H9 (cell line): Measurements from ENCODE around the gene TNKS1BP1. TPM values are rescaled to one million over a fixed set of nuclear protein-coding genes. Genes with fewer than 3 reads are reported as not detected.

Experiments used
- DNase-seq: peaks from one replicate; pipeline ENCODE4 v3.0.0-alpha.2; 2017
- H2AFZ ChIP-seq: one replicate; pipeline ENCODE4 v1.6.1; 2013; ENCODE audit warnings: mild to moderate bottlenecking, low read length, control low read depth, moderate library complexity
- H2AK5ac ChIP-seq: 2 replicates; pipeline ENCODE4 v1.6.1; 2013; ENCODE audit warnings: low read length, control low read depth, mixed read lengths; ENCODE audit not compliant: insufficient read length
- H2BK120ac ChIP-seq: one replicate; pipeline ENCODE4 v1.6.1; 2013; ENCODE audit warnings: low read depth, mild to moderate bottlenecking, low read length, control low read depth, inconsistent platforms; ENCODE audit not compliant: poor library complexity, severe bottlenecking
- H2BK12ac ChIP-seq: 2 replicates; pipeline ENCODE4 v1.6.1; 2013; ENCODE audit warnings: low read length, control low read depth, mixed read lengths, low read depth; ENCODE audit not compliant: insufficient read length
- H2BK15ac ChIP-seq: 2 replicates; pipeline ENCODE4 v1.6.1; 2013; ENCODE audit warnings: low read depth, low read length, control low read depth
- H2BK20ac ChIP-seq: one replicate; pipeline ENCODE4 v1.6.1; 2013; ENCODE audit warnings: low read depth, mild to moderate bottlenecking, low read length, control low read depth, inconsistent platforms; ENCODE audit not compliant: poor library complexity, severe bottlenecking
- H2BK5ac ChIP-seq: 2 replicates; pipeline ENCODE4 v1.6.1; 2013; ENCODE audit warnings: low read length, control low read depth, mixed read lengths; ENCODE audit not compliant: insufficient read length
- H3K14ac ChIP-seq: 2 replicates; pipeline ENCODE4 v1.6.1; 2013; ENCODE audit warnings: low read length, control low read depth; ENCODE audit not compliant: insufficient read depth
- H3K18ac ChIP-seq: 2 replicates; pipeline ENCODE4 v1.6.1; 2013; ENCODE audit warnings: low read depth, mild to moderate bottlenecking, mixed read lengths, low read length, control low read depth; ENCODE audit not compliant: insufficient read length
- H3K23ac ChIP-seq: 2 replicates; pipeline ENCODE4 v1.6.1; 2013; ENCODE audit warnings: low read length, control low read depth, mixed read lengths, low read depth; ENCODE audit not compliant: insufficient read length
- H3K23me2 ChIP-seq: 2 replicates; pipeline ENCODE4 v1.6.1; 2013; ENCODE audit warnings: low read depth, mild to moderate bottlenecking, mixed read lengths, low read length, control low read depth; ENCODE audit not compliant: insufficient read length, poor library complexity, severe bottlenecking
- H3K27ac ChIP-seq: 2 replicates; pipeline ENCODE4 v1.5.1; 2013; ENCODE audit warnings: low read length, control low read depth, mixed read lengths, low read depth; ENCODE audit not compliant: insufficient read length
- H3K27me3 ChIP-seq: 2 replicates; pipeline ENCODE4 v1.6.1; 2013; ENCODE audit warnings: low read length, control low read depth, inconsistent platforms; ENCODE audit not compliant: insufficient read depth
- H3K4ac ChIP-seq: 2 replicates; pipeline ENCODE4 v1.6.1; 2013; ENCODE audit warnings: low read depth, mild to moderate bottlenecking, control low read depth, inconsistent platforms, low read length, moderate library complexity
- H3K4me1 ChIP-seq: 2 replicates; pipeline ENCODE4 v1.6.1; 2013; ENCODE audit warnings: low read length, control low read depth, inconsistent platforms; ENCODE audit not compliant: insufficient read depth
- H3K4me2 ChIP-seq: 2 replicates; pipeline ENCODE4 v1.6.1; 2013; ENCODE audit warnings: low read length, control low read depth, mixed read lengths; ENCODE audit not compliant: insufficient read length, insufficient read depth
- H3K56ac ChIP-seq: 2 replicates; pipeline ENCODE4 v1.6.1; 2013; ENCODE audit warnings: low read depth, mild to moderate bottlenecking, mixed read lengths, low read length, control low read depth; ENCODE audit not compliant: insufficient read length
- H3K79me1 ChIP-seq: 2 replicates; pipeline ENCODE4 v1.6.1; 2013; ENCODE audit warnings: low read depth, mild to moderate bottlenecking, moderate library complexity, low read length, control low read depth, inconsistent platforms; ENCODE audit not compliant: insufficient read depth, poor library complexity, severe bottlenecking
- H3K79me2 ChIP-seq: 2 replicates; pipeline ENCODE4 v1.6.1; 2013; ENCODE audit warnings: low read length, control low read depth, inconsistent platforms; ENCODE audit not compliant: insufficient read depth
- H3K9ac ChIP-seq: 2 replicates; pipeline ENCODE4 v1.6.1; 2013; ENCODE audit warnings: low read length, control low read depth, mixed read lengths; ENCODE audit not compliant: insufficient read length; ENCODE audit errors: extremely low read depth
- H3K9me3 ChIP-seq: one replicate; pipeline ENCODE4 v1.6.1; 2013; ENCODE audit warnings: low read depth, low read length, inconsistent platforms; ENCODE audit not compliant: control insufficient read depth
- H3T11ph ChIP-seq: one replicate; pipeline ENCODE4 v1.6.1; 2013; ENCODE audit warnings: mild to moderate bottlenecking, low read length, control low read depth, inconsistent platforms
- H4K20me1 ChIP-seq: one replicate; pipeline ENCODE4 v1.6.1; 2013; ENCODE audit not compliant: control insufficient read depth, insufficient read length, insufficient read depth
- H4K5ac ChIP-seq: 2 replicates; pipeline ENCODE4 v1.6.1; 2013; ENCODE audit warnings: low read depth, mild to moderate bottlenecking, mixed read lengths, low read length, control low read depth; ENCODE audit not compliant: insufficient read length
- H4K8ac ChIP-seq: replicated peaks from 2 replicates; pipeline ENCODE4 v1.6.1; 2013; ENCODE audit warnings: low read length, control low read depth, mixed read lengths, low read depth; ENCODE audit not compliant: insufficient read length
- H4K91ac ChIP-seq: 2 replicates; pipeline ENCODE4 v1.6.1; 2013; ENCODE audit warnings: low read depth, mild to moderate bottlenecking, moderate library complexity, mixed read lengths, low read length, control low read depth; ENCODE audit not compliant: insufficient read length
- H3K27ac Mint-ChIP-seq, 3 experiments: 2 replicates in 2 of 3; 3 replicates in 1 of 3; pipeline ENCODE4 v1.8.0; 2020 to 2021; ENCODE audit warnings: mixed read lengths in 3 of 3, mild to moderate bottlenecking in 1 of 3, moderate library complexity in 1 of 3
- H3K27me3 Mint-ChIP-seq: 2 replicates; pipeline ENCODE4 v1.8.0; 2021; ENCODE audit warnings: low read depth, mild to moderate bottlenecking, moderate library complexity, mixed read lengths
- H3K36me3 Mint-ChIP-seq, 3 experiments: 2 replicates in 2 of 3; 3 replicates in 1 of 3; pipeline ENCODE4 v1.8.0; 2020 to 2021; ENCODE audit warnings: low read depth in 3 of 3, mixed read lengths in 3 of 3; ENCODE audit not compliant: insufficient read depth in 1 of 3
- H3K4me1 Mint-ChIP-seq, 2 experiments: 2 replicates each; pipeline ENCODE4 v1.8.0; 2020; ENCODE audit warnings: mixed read lengths in 2 of 2
- H3K4me3 Mint-ChIP-seq, 2 experiments: 2 replicates in 1 of 2; 3 replicates in 1 of 2; pipeline ENCODE4 v1.8.0; 2020 to 2021; ENCODE audit warnings: mild to moderate bottlenecking in 2 of 2, mixed read lengths in 2 of 2, moderate library complexity in 1 of 2
- H3K9me3 Mint-ChIP-seq, 2 experiments: 2 replicates in 1 of 2; 3 replicates in 1 of 2; pipeline ENCODE4 v1.8.0; 2020; ENCODE audit warnings: mild to moderate bottlenecking in 2 of 2, mixed read lengths in 2 of 2, moderate library complexity in 1 of 2
- WGBS: extraction: QIAGEN DNeasy Blood & Tissue Kit; methylation state at CpG from one replicate; pipeline ENCODE4 v1.1.7; 2013; ENCODE audit warnings: missing lambda C conversion rate, low lambda C conversion rate, mixed read lengths; ENCODE audit not compliant: insufficient read length; ENCODE audit errors: extremely low coverage; 5-methylcytosine and 5-hydroxymethylcytosine counted together
- total RNA-seq: library from RNA; stranded (reverse); gene quantifications from 2 replicates; pipeline ENCODE4 v1.2.1, GENCODE V29; 2021
- TF ChIP-seq, protein P1 (sequence below): fragments of 200-600 bp; sonication (generic); conservative IDR thresholded peaks from 3 replicates; pipeline ENCODE4 v1.8.0; 2021; ENCODE audit warnings: antibody characterized with exemption, mild to moderate bottlenecking

The TNKS1BP1 gene
- total RNA-seq, 1 experiment from 2014 or later, result 130 TPM

DNA sequence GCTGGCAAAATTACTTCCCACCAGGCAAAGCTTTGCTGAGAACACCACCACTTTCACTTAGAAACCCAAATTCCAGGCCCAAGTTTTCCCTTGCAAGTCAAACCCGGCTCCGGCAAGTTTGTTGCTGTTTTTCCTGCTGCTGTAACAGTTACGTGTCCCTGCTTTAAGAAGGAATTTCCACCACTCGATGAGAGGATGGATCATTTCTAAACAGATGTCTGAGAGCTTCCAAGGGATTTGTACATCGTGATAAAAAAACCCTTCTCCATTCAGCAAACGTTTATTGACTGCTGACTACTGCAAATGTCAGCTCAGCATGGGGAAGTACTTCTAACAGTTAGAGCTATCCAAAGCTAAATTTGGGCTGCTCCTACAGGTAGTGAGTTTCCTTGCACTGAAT is 33.1 kb upstream of the TNKS1BP1 start:
- no peaks in the 10 kb centered on the region for H3K36me3 Mint-ChIP-seq
- H3K4ac ChIP-seq, result no peak overlapping the region
- H2BK15ac ChIP-seq, result no peak overlapping the region
- H2BK12ac ChIP-seq, result no peak overlapping the region
- H3K79me2 ChIP-seq, result no peaks in the 10 kb centered on the region
- no peak overlapping the region for H2BK5ac ChIP-seq
- no peaks in the 10 kb centered on the region for H3K27me3 ChIP-seq
- H3K4me2 ChIP-seq, result no peak overlapping the region
- no peak overlapping the region for H3K18ac ChIP-seq
- no peak overlapping the region for H3K56ac ChIP-seq
- no peaks in the 10 kb centered on the region for H3K79me1 ChIP-seq
- H3K27ac Mint-ChIP-seq, result no peak overlapping the region
- H3T11ph ChIP-seq, result no peak overlapping the region
- H3K14ac ChIP-seq, result no peak overlapping the region
- no peaks in the 10 kb centered on the region for H4K20me1 ChIP-seq
- H2BK120ac ChIP-seq, result no peak overlapping the region
- H3K4me3 Mint-ChIP-seq, result no peak overlapping the region
- H3K23ac ChIP-seq, result no peak overlapping the region
- H3K4me1 ChIP-seq, result no peaks in the 10 kb centered on the region
- H3K9ac ChIP-seq, result no peak overlapping the region
- no peak overlapping the region for H2AFZ ChIP-seq
- no peak overlapping the region for H4K5ac ChIP-seq
- H3K23me2 ChIP-seq, result no peaks in the 10 kb centered on the region
- H4K91ac ChIP-seq, result no peak overlapping the region
- peaks cover 19% of the 10 kb centered on the region for H3K27me3 Mint-ChIP-seq
- peaks cover 28 to 31% of the 10 kb centered on the region in 2 experiments for H3K4me1 Mint-ChIP-seq
- H3K27ac ChIP-seq, result no peak overlapping the region
- no peak overlapping the region for H2AK5ac ChIP-seq
- TF ChIP-seq, protein P1, sequence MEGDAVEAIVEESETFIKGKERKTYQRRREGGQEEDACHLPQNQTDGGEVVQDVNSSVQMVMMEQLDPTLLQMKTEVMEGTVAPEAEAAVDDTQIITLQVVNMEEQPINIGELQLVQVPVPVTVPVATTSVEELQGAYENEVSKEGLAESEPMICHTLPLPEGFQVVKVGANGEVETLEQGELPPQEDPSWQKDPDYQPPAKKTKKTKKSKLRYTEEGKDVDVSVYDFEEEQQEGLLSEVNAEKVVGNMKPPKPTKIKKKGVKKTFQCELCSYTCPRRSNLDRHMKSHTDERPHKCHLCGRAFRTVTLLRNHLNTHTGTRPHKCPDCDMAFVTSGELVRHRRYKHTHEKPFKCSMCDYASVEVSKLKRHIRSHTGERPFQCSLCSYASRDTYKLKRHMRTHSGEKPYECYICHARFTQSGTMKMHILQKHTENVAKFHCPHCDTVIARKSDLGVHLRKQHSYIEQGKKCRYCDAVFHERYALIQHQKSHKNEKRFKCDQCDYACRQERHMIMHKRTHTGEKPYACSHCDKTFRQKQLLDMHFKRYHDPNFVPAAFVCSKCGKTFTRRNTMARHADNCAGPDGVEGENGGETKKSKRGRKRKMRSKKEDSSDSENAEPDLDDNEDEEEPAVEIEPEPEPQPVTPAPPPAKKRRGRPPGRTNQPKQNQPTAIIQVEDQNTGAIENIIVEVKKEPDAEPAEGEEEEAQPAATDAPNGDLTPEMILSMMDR, result no peak
- H3K9me3 Mint-ChIP-seq, result no peaks in the 10 kb centered on the region
- H4K8ac ChIP-seq, result no peak overlapping the region
- DNase-seq, result no peak
- no CpG with 5 or more reads among the region's 6 CpGs for WGBS
- H3K9me3 ChIP-seq, result no peaks in the 10 kb centered on the region
- no peak overlapping the region for H2BK20ac ChIP-seq
